D721Med (cell line): ENCODE data around the gene AASDHPPT.

ENCODE experiments used
- DNase-seq: peaks from one replicate; pipeline ENCODE4 v3.0.0; 2011; ENCODE audit warnings: low spot score; ENCODE audit not compliant: insufficient read length
- FAIRE-seq: peaks from 2 replicates; lab custom pipeline; 2011; peaks lifted over from hg19 to GRCh38; lab: Jason Lieb, UNC
- TF ChIP-seq, protein P1 (sequence below): IDR thresholded peaks from 2 replicates; pipeline ENCODE4 v1.5.1; 2012; ENCODE audit warnings: mild to moderate bottlenecking, control low read depth; ENCODE audit not compliant: insufficient read depth; ENCODE audit errors: missing control alignments

AASDHPPT gene

DNA sequence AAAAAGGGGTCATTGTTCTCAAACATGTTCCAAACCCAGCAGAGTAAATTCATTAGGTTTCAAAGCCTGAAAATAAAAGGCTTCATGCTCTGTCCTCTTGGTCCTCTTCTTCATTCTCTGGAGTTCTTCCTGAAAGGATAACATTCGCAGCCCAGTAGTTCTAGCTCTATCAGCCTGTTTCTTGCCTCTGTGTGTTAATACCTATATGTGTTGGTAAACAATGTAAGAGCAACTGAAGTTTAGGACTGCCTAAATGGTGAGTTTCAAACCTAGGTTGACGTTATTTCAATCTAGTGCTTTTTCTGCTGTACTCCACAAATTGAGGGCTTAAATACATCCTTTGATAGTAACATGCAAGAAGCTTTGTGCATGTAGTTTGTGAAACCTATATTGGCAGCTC is 9.4 kb downstream of the AASDHPPT start:
- TF ChIP-seq, protein P1, sequence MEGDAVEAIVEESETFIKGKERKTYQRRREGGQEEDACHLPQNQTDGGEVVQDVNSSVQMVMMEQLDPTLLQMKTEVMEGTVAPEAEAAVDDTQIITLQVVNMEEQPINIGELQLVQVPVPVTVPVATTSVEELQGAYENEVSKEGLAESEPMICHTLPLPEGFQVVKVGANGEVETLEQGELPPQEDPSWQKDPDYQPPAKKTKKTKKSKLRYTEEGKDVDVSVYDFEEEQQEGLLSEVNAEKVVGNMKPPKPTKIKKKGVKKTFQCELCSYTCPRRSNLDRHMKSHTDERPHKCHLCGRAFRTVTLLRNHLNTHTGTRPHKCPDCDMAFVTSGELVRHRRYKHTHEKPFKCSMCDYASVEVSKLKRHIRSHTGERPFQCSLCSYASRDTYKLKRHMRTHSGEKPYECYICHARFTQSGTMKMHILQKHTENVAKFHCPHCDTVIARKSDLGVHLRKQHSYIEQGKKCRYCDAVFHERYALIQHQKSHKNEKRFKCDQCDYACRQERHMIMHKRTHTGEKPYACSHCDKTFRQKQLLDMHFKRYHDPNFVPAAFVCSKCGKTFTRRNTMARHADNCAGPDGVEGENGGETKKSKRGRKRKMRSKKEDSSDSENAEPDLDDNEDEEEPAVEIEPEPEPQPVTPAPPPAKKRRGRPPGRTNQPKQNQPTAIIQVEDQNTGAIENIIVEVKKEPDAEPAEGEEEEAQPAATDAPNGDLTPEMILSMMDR = no peak
- FAIRE-seq = no peak
- DNase-seq = no peak

DNA sequence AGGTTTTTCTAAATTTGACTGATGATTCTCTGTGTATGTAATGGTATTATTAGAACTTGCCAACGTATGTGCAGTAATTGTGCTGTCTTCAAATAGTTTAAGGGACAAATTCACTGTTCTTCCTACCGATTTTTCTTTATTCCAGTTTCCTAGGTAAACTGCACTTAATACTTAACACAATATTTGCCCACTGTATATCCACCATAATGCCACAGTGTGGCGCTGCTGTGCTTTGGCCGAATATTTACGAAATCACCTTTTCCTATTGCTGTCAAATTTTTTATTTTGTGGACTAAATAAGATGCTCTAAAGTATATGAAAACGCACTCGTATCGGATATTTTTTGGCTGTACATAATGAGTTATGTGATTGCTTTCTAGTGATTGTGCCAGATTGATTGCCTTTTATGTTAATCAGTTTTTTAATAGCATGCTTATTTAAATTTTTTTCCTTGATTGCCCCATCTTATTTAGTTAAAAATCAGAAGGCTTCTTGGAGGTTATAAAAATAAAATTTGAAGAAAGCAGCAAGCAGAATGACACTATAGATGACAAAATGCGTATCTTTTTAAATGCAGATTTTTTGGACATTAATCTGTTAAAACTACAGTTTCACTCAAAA is 10.5 kb downstream of the AASDHPPT start:
- no peak for FAIRE-seq
- TF ChIP-seq, protein P1 = peak; percentile 90
- DNase-seq = no peak

DNA sequence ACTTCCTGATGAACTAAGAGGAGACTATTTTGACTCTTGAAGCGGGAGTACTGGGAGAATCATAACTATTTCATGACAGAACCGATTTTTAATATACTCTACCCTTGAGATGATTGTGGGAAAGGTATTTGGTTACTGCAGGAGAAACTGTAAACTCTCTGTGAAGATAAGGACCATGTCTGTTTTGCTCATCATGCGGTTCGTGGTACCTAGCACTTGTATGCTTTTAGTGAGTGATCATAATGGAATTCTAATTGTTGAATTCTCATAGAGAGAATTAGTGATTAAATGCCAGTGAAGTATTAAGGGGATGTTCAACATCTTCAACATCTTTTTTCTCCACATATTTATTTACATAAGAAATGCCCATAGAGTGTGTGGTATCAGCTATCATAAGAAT is 11.4 kb downstream of the AASDHPPT start:
- TF ChIP-seq, protein P1 = no peak
- no peak for DNase-seq
- no peak for FAIRE-seq

DNA sequence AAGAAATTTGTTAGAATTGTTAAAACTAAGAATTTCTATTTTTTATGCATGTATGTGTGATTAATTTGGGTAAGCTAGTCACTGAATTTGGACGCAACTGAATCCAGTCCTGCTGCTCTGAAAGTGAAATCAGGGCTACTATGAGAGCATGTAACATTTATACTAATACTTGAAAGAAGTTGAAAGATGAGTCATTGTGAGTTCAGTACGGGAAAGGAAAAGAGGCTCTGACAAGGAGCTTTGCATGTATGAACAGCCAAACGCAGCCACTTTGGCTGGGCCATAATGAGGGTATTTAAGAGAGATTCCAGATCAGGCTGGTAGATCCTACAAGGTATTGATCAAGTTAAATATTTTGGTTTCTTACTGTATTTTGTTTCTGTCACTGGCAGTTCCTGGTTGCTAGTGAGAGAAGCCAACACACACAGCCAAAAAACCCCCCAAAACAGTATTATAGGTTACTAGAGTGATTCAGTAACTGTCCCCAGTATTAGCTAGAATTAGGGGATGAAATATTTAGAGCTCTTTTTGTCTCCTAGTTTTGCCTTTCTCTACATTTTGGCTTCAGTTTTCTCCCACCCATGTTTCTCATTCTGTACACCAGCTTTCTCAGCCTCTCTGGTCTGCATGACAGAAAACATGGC is 14.1 kb downstream of the AASDHPPT start:
- no peak for FAIRE-seq
- DNase-seq = no peak
- TF ChIP-seq, protein P1 = no peak

DNA sequence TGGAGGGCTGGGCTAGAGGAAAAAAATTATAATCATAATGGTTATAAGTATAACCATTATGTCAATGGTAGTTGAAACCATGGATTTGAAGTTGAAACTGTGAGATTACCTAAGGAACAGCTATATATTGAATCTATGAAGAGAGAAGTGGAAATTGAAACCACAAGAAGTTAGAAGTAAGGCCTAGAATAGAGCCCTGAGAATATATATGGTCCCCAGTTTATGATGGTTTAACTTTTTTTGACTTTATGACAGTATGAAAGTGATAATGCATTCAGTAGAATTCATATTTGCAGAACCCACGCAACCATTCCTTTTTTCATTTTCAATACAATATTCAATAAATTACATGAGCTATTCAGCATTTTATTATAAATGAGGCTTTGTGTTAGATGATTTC is 15.0 kb downstream of the AASDHPPT start:
- TF ChIP-seq, protein P1 = no peak
- FAIRE-seq (no peak), DNase-seq (no peak)

DNA sequence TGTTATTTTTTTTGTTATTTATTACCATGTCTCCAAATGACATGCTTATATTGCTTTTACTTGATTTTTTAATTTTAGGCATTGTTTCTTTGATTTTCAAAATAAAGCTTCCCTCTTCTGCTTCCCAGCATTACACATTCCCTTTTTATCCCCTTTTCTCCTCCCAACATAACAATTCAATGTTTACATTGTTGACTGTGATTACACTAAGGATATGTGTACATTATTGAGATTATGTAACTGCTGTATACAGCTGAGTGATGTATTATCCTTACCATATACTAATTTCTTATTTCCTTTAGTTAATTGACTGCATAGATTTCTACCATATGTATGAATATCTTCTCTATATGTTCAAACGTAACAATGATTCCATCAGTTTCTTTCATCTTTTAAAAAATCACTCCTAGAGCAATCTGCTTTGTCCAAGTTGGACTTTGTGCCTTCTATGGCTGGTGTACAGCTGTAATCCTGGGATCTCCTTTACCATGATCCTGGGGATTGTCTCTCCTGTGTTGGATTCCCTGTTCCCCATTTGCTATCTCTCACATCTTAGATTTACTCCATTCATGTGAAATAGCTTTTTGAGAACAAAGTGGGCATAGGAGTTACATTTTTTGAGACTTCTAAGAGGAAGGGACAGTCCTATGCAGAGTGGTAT is 21.6 kb downstream of the AASDHPPT start:
- FAIRE-seq = peak; percentile 6
- TF ChIP-seq, protein P1 = no peak
- no peak for DNase-seq

DNA sequence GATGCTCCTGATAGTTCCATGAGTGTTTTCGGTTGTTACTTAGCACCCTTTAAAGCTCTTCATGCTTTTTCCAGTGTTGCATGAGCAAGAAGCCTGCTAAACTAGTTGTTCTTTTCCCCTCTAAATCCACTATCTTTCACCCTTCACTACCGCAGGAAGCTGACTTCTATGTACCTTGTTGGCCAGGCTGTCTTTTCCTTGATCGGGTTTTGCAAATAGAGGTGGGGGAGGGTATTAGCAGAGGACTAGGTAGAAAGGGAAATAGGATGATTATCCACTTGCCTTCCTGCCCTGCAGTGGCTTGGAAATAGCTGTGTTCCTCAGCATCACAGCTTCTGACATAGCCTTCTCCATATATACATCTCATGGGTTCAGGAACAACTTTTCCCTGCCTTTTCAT is 23.9 kb downstream of the AASDHPPT start:
- no peak for FAIRE-seq
- TF ChIP-seq, protein P1 = no peak
- no peak for DNase-seq
